Measurements from ENCODE around the gene EGFL8.

GRCh38 chr6:32118782-32119628 is 45.4 kb upstream of the EGFL8 start:
- TF ChIP-seq CTCF (IDR thresholded peaks at IDR 0.05) (peak; percentile 92 to 93 (median 92)), POLR2A (IDR thresholded peaks at IDR 0.05) (peak; percentile 18)

Data from ovary (tissue), 3 donors.